Activated T-cell treated with anti-CD3 and anti-CD28 coated beads, Interleukin-2, amount 50 U/mL, for 72 hours (primary cell): ENCODE measurements around the gene LY6G6D. TPM values are rescaled to one million over a fixed set of nuclear protein-coding genes. Genes with fewer than 3 reads are reported as not detected.
"Not testable (repeated sequence)": the region's sequence is repeated elsewhere in the genome, so short reads cannot be mapped to it uniquely, and the experiment has no call there.

ENCODE experiments used
- ATAC-seq, 2 donors: fragments of 150-1000 bp; cut with Tn5 transposase; replicated peaks in 1 of 2; 2 replicates each; pipeline ENCODE4 v1.10.0; 2021; ENCODE audit warnings: moderate library complexity in 2 of 2, mild to moderate bottlenecking in 1 of 2
- DNase-seq, 2 donors: peaks; one replicate each; pipeline ENCODE4 v3.0.0; 2021 to 2022; ENCODE audit warnings: mixed read lengths in 1 of 2
- H3K27ac Mint-ChIP-seq: one replicate; pipeline ENCODE4 v1.8.0; 2022; ENCODE audit warnings: mild to moderate bottlenecking, moderate library complexity, mixed read lengths
- H3K27me3 Mint-ChIP-seq: one replicate; pipeline ENCODE4 v1.8.0; 2022; ENCODE audit warnings: low read depth, mixed read lengths
- H3K36me3 Mint-ChIP-seq, 2 donors: one replicate each; pipeline ENCODE4 v1.8.0; 2022; ENCODE audit warnings: mixed read lengths in 2 of 2, mild to moderate bottlenecking in 1 of 2; ENCODE audit not compliant: insufficient read depth in 2 of 2
- H3K4me1 Mint-ChIP-seq: one replicate; pipeline ENCODE4 v1.8.0; 2022; ENCODE audit warnings: low read depth, mixed read lengths
- H3K4me3 Mint-ChIP-seq, 2 donors: one replicate each; pipeline ENCODE4 v1.8.0; 2022; ENCODE audit warnings: mild to moderate bottlenecking in 2 of 2, mixed read lengths in 2 of 2, moderate library complexity in 2 of 2
- H3K9me3 Mint-ChIP-seq, 2 donors: one replicate each; pipeline ENCODE4 v1.8.0; 2022; ENCODE audit warnings: mixed read lengths in 2 of 2
- total RNA-seq, 2 donors: library from RNA; stranded (reverse); gene quantifications; one replicate each; pipeline ENCODE4 v1.2.3, GENCODE V29; 2022

LY6G6D gene
- total RNA-seq, 2 donors from 2014 or later = not detected

DNA sequence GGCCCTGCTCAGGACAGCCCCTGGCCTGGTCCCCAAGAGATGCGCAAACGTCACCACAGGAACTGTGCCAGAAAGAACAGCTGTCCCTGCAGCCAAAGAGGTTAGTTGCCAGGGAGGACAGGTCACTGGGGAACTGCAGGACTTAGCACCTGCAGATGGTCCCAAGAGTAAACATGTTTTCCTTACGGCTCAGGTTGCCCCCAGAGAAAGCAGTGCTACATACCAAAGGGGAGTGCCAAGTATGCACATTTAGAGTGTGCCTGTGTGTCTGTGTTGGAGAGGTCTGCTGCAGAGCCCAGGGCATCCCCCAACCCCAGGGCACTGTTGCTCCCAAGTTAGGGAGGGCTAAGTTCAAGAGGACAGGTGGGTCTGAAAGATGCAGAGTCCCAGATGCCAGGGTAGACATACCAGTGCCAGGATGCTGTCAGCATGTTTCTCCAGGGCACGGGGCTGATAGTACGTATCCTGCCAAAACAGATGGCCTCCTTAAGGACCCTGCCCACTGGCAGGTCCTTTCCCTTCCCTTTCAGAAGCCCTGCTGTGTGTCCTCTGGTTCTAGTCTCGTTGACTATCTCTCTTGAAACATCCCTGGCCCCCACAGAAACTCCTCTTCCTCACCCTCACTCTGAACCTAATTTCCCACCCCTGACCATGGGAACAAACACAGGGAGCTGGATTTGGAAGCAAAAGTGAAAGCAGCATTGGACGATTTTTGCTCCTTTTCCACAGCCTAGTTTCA, 13.3 kb upstream of the LY6G6D start:
- peaks cover 40% of the 10 kb centered on the region for H3K4me1 Mint-ChIP-seq
- no peak for DNase-seq
- H3K36me3 Mint-ChIP-seq = peaks cover 6 to 9% of the 10 kb centered on the region in 2 donors
- H3K9me3 Mint-ChIP-seq = no peaks in the 10 kb centered on the region
- no peak for ATAC-seq
- H3K27ac Mint-ChIP-seq = peak overlapping the region; percentile 95
- H3K27me3 Mint-ChIP-seq = no peaks in the 10 kb centered on the region
- H3K4me3 Mint-ChIP-seq = peak overlapping the region; percentile 87 to 90

DNA sequence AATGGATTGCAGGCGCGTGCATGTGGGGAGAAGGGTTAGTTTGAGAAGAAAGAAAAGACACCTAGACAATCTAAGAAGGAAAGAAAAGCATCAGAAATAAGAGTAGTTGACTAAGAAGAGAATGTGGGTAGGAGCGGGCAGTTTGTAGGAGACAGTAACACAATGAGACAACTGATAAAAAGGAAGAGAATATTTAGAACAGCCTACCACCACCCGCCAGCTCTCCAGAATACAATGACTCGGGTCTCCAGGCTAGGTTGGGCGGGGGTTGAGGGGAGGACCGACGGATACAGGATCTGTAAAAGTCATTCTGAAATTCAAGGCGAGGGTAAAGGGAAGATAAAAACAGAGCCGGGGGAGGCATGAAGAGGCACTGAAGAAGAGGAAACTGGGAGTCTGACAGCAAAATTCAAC, 12.7 kb upstream of the LY6G6D start:
- H3K36me3 Mint-ChIP-seq = peaks cover 6 to 9% of the 10 kb centered on the region in 2 donors

DNA sequence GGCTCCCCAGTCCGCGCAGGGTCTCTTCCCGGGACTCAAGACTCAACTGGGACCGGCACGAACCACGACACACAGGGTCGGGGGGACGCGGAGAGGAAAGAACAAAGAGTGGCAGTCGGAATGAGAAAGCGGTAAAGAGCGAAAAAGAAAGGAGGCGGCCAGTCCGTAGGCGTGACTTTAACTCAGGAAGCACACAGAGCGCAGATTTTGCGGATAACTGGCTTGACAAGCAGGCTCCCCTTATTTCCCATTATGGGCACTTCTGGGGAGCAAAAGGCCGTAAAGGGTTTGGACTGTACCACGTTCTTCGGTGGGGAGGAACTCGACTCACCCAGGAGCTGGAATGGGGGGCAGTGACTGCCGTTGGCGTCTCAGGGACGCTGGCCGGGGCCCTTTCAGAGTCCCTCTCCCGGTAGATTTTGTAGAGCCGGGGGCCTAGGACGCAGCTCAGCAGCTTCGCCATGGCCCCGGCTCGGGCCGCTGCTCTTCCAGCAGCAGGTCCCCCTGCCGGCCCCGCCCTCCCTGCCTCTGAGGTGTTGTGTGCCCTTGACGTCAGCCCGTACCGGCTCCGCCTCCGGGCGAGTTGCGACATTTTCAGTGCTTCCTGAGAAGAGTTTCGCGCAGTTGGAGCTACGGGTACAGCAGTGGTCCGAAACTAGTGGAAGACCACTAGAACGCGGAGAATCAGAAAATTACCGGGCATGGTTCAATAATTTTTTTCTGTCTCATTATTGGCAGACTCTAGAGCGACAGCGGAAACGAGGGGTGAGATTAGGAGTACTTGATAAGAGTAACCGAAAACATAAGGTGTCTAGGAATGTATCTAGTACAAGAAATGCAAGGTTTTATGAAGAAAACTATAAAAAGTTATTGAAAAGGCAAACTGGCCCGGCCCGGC, 12.1 kb upstream of the LY6G6D start, which contains the start of gene ABHD16A:
TSS of gene ABHD16A (minus strand) at position 506 of the 898 bp plus-strand sequence. CDS start at position 463, 43 bp downstream.
- Mint-ChIP-seq H3K36me3 (peaks cover 6% of the 10 kb centered on the region in 2 donors), H3K27ac (peak within 1 kb of the TSS; percentile 95)
- ATAC-seq = peak; percentile 97

More for the DNA sequence above, 12.7 kb upstream of the LY6G6D start:
- ATAC-seq (peak; percentile 13 to 24), DNase-seq (peak; percentile 36 to 45)
- peaks cover 37% of the 10 kb centered on the region for H3K4me1 Mint-ChIP-seq
- H3K27me3 Mint-ChIP-seq = no peaks in the 10 kb centered on the region
- H3K27ac Mint-ChIP-seq = peak overlapping the region; percentile 95
- H3K4me3 Mint-ChIP-seq = peak overlapping the region; percentile 87 to 90
- no peaks in the 10 kb centered on the region for H3K9me3 Mint-ChIP-seq

DNA sequence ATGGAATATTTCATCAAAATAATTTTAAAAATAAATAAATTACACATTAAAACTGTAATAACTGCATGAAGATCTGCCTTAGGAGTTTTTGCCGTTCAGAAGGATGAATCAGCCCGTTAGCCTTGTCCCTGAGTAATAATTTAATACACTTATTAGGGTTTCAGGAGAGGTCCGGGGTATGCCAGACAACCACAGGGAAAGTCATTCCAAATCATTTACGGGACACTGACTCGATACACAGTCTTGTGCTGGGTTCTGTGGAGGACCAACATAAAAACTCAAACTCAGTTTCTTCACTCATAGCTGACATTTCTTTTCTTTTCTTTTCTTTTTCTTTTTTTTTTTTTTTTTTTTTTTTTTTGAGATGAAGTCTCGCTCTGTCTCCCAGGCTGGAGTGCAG, 9.2 kb upstream of the LY6G6D start:
- no peak overlapping the region for H3K4me3 Mint-ChIP-seq
- ATAC-seq = no peak
- no peaks in the 10 kb centered on the region for H3K9me3 Mint-ChIP-seq

More for the DNA sequence above, 12.1 kb upstream of the LY6G6D start, which contains the start of gene ABHD16A:
- Mint-ChIP-seq H3K4me3 (peak within 1 kb of the TSS; percentile 87 to 90), H3K27me3 (no peaks in the 10 kb centered on the region), H3K9me3 (no peaks in the 10 kb centered on the region), H3K4me1 (peaks cover 30% of the 10 kb centered on the region)
- peak; percentile 97 to 98 for DNase-seq

DNA sequence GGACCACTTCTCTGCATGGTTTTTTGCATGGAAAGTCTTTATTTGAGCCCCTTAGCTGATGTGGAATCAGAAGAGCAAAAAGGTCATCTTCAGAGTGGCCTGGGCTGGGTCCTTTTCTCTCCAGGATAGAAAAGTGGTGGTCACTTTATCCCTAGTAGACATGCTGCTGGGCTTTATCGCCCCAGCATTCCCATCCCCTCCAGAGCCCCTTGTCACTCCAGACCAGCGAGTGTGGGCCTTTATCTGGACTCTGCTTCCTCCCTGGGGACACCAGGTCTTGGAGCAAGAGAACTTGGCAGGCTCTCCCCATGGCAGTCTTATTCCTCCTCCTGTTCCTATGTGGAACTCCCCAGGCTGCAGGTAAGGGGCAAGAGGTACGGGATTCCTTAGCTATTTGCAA, 8.5 kb upstream of the LY6G6D start, which contains the start of gene LY6G6F:
TSS of gene LY6G6F (plus strand) at position 268 of the 400 bp plus-strand sequence. CDS start at position 309, 41 bp downstream.
- Mint-ChIP-seq H3K4me1 (peaks cover 27% of the 10 kb centered on the region), H3K36me3 (peaks cover 6% of the 10 kb centered on the region in 2 donors), H3K27me3 (no peaks in the 10 kb centered on the region), H3K27ac (no peak within 1 kb of the TSS), H3K9me3 (no peaks in the 10 kb centered on the region), H3K4me3 (no peak within 1 kb of the TSS)
- ATAC-seq (no peak), DNase-seq (no peak)

More for the DNA sequence above, 9.2 kb upstream of the LY6G6D start:
- Mint-ChIP-seq H3K4me1 (peaks cover 29% of the 10 kb centered on the region), H3K27ac (no peak overlapping the region), H3K27me3 (no peaks in the 10 kb centered on the region), H3K36me3 (peaks cover 6% of the 10 kb centered on the region in 2 donors)
- no peak for DNase-seq

DNA sequence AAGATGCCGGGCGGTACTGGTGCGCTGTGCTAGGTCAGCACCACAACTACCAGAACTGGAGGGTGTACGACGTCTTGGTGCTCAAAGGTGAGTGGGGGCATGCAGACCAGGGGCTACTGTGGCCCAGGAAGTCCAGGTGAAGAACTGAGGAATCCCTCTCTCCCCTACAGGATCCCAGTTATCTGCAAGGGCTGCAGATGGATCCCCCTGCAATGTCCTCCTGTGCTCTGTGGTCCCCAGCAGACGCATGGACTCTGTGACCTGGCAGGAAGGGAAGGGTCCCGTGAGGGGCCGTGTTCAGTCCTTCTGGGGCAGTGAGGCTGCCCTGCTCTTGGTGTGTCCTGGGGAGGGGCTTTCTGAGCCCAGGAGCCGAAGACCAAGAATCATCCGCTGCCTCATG, 7.4 kb upstream of the LY6G6D start:
- ATAC-seq (no peak), DNase-seq (no peak)
- H3K27ac Mint-ChIP-seq = no peak overlapping the region
- no peaks in the 10 kb centered on the region for H3K27me3 Mint-ChIP-seq
- no peak overlapping the region for H3K4me3 Mint-ChIP-seq
- peaks cover under 1% of the 10 kb centered on the region in 2 donors for H3K36me3 Mint-ChIP-seq
- H3K9me3 Mint-ChIP-seq = no peaks in the 10 kb centered on the region
- peaks cover 18% of the 10 kb centered on the region for H3K4me1 Mint-ChIP-seq

DNA sequence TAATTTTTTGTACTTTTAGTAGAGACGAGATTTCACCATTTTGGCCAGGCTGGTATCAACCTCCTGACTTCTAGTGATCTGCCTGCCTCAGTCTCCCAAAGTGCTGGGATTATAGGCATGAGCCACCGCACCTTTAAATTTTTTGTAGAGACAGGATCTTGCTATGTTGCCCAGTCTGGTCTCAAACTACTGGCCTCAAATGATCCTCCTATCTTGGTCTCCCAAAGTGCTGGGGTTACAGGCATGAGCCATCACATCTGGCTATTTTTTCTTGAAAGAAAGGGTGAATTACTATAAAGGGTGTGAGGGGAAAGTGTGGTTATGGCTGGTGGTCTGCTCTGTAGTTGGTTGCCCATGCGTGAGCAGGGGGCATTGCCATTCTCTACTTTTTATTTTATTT, 6.9 kb upstream of the LY6G6D start:
- Mint-ChIP-seq H3K27ac (no peak overlapping the region), H3K9me3 (no peaks in the 10 kb centered on the region), H3K27me3 (no peaks in the 10 kb centered on the region), H3K36me3 (no peaks in the 10 kb centered on the region), H3K4me3 (no peak overlapping the region), H3K4me1 (peaks cover 17% of the 10 kb centered on the region)
- ATAC-seq = no peak
- DNase-seq = no peak

DNA sequence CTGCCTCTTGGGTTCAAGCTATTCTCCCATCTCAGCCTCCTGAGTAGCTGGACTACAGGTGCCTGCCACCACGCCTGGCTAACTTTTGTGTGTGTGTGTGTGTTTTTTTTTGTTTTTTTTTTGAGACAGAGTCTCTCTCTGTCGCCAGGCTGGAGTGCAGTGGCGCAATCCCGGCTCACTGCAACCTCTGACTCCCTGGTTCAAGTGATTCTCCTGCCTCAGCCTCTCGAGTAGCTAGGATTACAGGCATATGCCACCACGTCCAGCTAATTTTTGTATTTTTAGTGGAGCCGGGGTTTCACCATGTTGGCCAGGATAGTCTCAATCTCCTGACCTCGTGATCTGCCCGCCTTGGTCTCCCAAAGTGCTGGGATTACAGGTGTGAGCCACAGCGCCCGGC, 6.0 kb upstream of the LY6G6D start:
- H3K4me3 Mint-ChIP-seq, ATAC-seq, H3K36me3 Mint-ChIP-seq, H3K9me3 Mint-ChIP-seq, H3K27ac Mint-ChIP-seq, H3K27me3 Mint-ChIP-seq, DNase-seq: not testable (repeated sequence)
- H3K4me1 Mint-ChIP-seq = peaks cover 12% of the 10 kb centered on the region

DNA sequence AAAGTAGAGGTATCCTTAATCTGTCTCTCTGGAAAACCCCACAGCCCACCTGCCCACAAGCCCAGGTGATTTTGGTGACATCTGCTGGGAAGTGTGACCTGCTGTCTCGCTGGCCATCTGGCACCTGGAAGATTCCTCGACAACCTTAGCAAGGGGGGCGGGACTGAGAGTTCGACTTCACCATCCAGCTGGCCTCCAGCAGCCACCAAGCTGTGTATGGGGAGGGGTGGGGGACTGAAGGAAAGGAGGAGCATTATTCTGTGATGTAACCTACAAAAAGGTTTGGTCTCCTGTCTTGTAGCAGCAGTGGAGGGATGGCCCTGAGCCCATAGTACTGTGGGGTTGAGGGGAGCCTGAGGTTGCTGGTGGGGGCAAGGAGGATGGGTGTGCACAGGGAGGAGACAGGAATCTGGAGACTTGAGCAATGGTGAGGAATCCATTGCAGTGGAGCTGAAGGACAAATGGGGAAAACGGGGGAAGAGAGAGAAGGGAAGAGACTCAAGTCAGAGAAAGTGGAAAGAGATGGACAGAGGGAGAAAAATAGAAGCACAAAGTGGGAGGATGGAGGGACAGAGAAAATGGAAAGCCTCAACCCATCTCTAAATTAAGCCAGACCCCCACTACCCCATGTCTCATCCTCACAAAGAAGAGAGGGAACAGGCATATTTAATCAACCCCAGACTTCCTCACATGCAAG, 4.5 kb upstream of the LY6G6D start:
- Mint-ChIP-seq H3K4me1 (peaks cover 15% of the 10 kb centered on the region), H3K27ac (no peak overlapping the region), H3K9me3 (no peaks in the 10 kb centered on the region), H3K4me3 (peak overlapping the region in 1 of 2 donors; percentile 20), H3K27me3 (peaks cover 6% of the 10 kb centered on the region), H3K36me3 (no peaks in the 10 kb centered on the region)
- DNase-seq (no peak), ATAC-seq (no peak)

DNA sequence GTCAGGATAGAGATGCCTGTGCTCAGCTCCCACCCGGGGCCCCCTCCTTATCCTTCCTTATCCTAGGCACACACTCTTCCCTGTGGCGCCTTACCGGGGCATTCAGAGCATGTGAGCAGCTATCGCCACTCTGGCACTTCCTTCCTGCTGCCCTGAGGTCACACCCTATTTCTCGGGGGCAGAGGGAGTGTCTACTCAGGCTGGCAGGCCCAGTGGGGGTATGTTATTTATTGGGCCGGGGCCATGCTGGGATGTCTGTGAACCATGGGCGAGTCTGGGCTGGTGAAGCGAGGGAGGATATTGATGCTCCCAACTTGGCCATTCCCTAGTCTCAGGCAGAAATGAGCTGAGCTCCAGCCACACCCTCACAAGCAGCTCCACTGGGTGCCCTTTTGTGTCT, 3.9 kb upstream of the LY6G6D start:
- Mint-ChIP-seq H3K36me3 (no peaks in the 10 kb centered on the region), H3K4me3 (no peak overlapping the region), H3K27ac (no peak overlapping the region)

DNA sequence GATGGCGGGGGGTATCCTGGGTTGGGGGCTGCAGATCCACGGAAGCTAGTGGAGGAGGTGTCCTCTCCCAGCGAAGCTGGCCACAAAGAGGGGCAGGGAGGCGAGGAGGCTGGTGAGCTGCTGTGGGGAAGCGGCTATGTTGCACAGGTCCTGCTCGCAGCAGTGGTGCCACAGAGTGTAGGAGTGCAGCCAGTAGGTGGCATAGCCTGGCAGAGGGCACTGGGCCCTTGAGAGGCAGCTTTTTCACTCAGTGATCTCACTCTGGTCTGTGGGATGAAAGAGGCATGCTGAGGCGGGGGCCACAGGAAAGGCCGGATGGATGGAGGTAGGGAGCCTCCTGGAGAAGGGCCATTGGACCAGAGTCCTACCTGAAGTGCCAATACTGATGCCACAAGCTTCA, 2.9 kb upstream of the LY6G6D start:
- no peak for DNase-seq

More for the DNA sequence above, 3.9 kb upstream of the LY6G6D start:
- peaks cover 15% of the 10 kb centered on the region for H3K4me1 Mint-ChIP-seq
- peak in 1 of 2 donors; percentile 38 for ATAC-seq
- H3K9me3 Mint-ChIP-seq = no peaks in the 10 kb centered on the region
- peaks cover 6% of the 10 kb centered on the region for H3K27me3 Mint-ChIP-seq
- no peak for DNase-seq

DNA sequence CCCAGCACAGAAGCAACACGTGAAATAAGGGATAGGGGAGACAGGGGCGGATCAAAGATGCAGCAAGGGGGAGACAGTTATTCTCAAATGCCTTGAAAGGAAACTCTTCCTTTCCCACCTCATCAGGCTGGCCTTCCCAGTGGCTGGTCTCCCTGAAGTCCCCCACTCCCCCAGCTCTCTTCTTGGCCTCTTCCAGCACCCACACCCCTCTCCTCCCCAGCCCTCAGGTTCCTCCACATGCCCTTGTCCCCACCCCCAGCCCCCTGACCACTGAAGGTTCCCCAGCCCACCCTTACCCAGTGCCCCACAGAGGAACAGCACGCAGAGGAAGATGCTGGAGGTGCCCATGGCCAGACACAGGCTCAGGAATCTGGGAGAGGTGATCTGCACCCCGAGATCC, 1.7 kb upstream of the LY6G6D start:
- no peak overlapping the region for H3K27ac Mint-ChIP-seq
- no peak for DNase-seq
- H3K27me3 Mint-ChIP-seq = peaks cover 6% of the 10 kb centered on the region
- peaks cover 15% of the 10 kb centered on the region for H3K4me1 Mint-ChIP-seq
- H3K9me3 Mint-ChIP-seq = no peaks in the 10 kb centered on the region
- H3K4me3 Mint-ChIP-seq = no peak overlapping the region
- no peaks in the 10 kb centered on the region for H3K36me3 Mint-ChIP-seq
- no peak for ATAC-seq

More for the DNA sequence above, 2.9 kb upstream of the LY6G6D start:
- Mint-ChIP-seq H3K27ac (no peak overlapping the region), H3K9me3 (no peaks in the 10 kb centered on the region), H3K36me3 (no peaks in the 10 kb centered on the region), H3K4me3 (no peak overlapping the region), H3K4me1 (peaks cover 15% of the 10 kb centered on the region), H3K27me3 (peaks cover 6% of the 10 kb centered on the region)
- peak; percentile 44 to 52 for ATAC-seq
